GM23338 (cell line): ENCODE measurements around the gene LRRC2. TPM values are rescaled to one million over a fixed set of nuclear protein-coding genes. Genes with fewer than 3 reads are reported as not detected.

Experiments
- ATAC-seq: fragments of 200-7000 bp; cut with Tn5 transposase; 3 replicates; pipeline ENCODE4 v1.9.1; 2020
- DNase-seq: peaks from one replicate; pipeline ENCODE4 v3.0.0-alpha.2; 2015; ENCODE audit warnings: low spot score
- H2AFZ ChIP-seq: fragments of 200-600 bp; sonication (generic); 2 replicates; pipeline ENCODE4 v1.8.0; 2016; ENCODE audit warnings: antibody characterized with exemption, mild to moderate bottlenecking, moderate library complexity
- H3F3A ChIP-seq: fragments of 200-600 bp; sonication (generic); replicated peaks from 2 replicates; pipeline ENCODE4 v1.8.0; 2017; ENCODE audit warnings: antibody characterized with exemption, mixed run types, low read depth
- H3K27ac ChIP-seq: fragments of 200-600 bp; sonication (generic); 2 replicates; pipeline ENCODE4 v1.6.1; 2016; ENCODE audit warnings: low read depth
- H3K27me3 ChIP-seq: fragments of 200-600 bp; sonication (generic); 2 replicates; pipeline ENCODE4 v1.8.0; 2016; ENCODE audit warnings: mild to moderate bottlenecking, mixed run types, moderate library complexity; ENCODE audit not compliant: insufficient read depth
- H3K36me3 ChIP-seq: fragments of 200-600 bp; sonication (generic); 2 replicates; pipeline ENCODE4 v1.8.0; 2016; ENCODE audit warnings: mild to moderate bottlenecking; ENCODE audit not compliant: insufficient read depth
- H3K4me1 ChIP-seq: fragments of 200-600 bp; sonication (generic); 2 replicates; pipeline ENCODE4 v1.8.0; 2016; ENCODE audit warnings: mild to moderate bottlenecking, moderate library complexity; ENCODE audit not compliant: insufficient read depth
- H3K4me2 ChIP-seq: fragments of 200-600 bp; sonication (generic); 2 replicates; pipeline ENCODE4 v1.7.1; 2017; ENCODE audit warnings: mixed run types
- H3K4me3 ChIP-seq: fragments of 200-600 bp; sonication (generic); 2 replicates; pipeline ENCODE4 v1.6.1; 2016; ENCODE audit warnings: mixed run types
- H3K79me2 ChIP-seq: fragments of 200-600 bp; sonication (generic); replicated peaks from 2 replicates; pipeline ENCODE4 v1.8.0; 2017; ENCODE audit warnings: mild to moderate bottlenecking; ENCODE audit not compliant: insufficient read depth
- H3K9me2 ChIP-seq: fragments of 200-600 bp; sonication (generic); 2 replicates; pipeline ENCODE4 v1.8.0; 2017; ENCODE audit not compliant: insufficient read depth
- H4K20me1 ChIP-seq: fragments of 200-600 bp; sonication (generic); replicated peaks from 2 replicates; pipeline ENCODE4 v1.8.0; 2017; ENCODE audit warnings: mild to moderate bottlenecking; ENCODE audit not compliant: insufficient read depth
- H3K27ac Mint-ChIP-seq: 2 replicates; pipeline ENCODE4 v1.8.0; 2020; ENCODE audit warnings: inconsistent platforms, mild to moderate bottlenecking, moderate library complexity, mixed read lengths
- H3K27me3 Mint-ChIP-seq: 3 replicates; pipeline ENCODE4 v1.8.0; 2022; ENCODE audit warnings: low read depth, mild to moderate bottlenecking, moderate library complexity, mixed read lengths, inconsistent platforms; ENCODE audit not compliant: insufficient read depth, poor library complexity
- H3K36me3 Mint-ChIP-seq: 3 replicates; pipeline ENCODE4 v1.8.0; 2021; ENCODE audit warnings: low read depth, mild to moderate bottlenecking, inconsistent platforms, moderate library complexity, mixed read lengths
- H3K4me1 Mint-ChIP-seq: 3 replicates; pipeline ENCODE4 v1.8.0; 2020; ENCODE audit warnings: mild to moderate bottlenecking, inconsistent platforms, mixed read lengths
- H3K4me3 Mint-ChIP-seq: 3 replicates; pipeline ENCODE4 v1.8.0; 2021; ENCODE audit warnings: moderate library complexity, mild to moderate bottlenecking, inconsistent platforms, mixed read lengths
- H3K9me3 Mint-ChIP-seq: 3 replicates; pipeline ENCODE4 v1.8.0; 2020; ENCODE audit warnings: moderate library complexity, mild to moderate bottlenecking, inconsistent platforms, mixed read lengths
- JUNB ChIP-seq: IDR thresholded peaks from one replicate; pipeline ENCODE4 v1.6.1; 2016; ENCODE audit warnings: antibody characterized with exemption; ENCODE audit not compliant: unreplicated experiment
- POLR2AphosphoS5 ChIP-seq: IDR thresholded peaks from 2 replicates; pipeline ENCODE4 v1.6.1; 2016; ENCODE audit warnings: antibody characterized with exemption, low read depth
- ZNF114 ChIP-seq: fragments of 250-450 bp; sonication (Bioruptor Pico); IDR thresholded peaks from 2 replicates; pipeline ENCODE4 v1.5.0; 2020; ENCODE audit warnings: mild to moderate bottlenecking, moderate library complexity
- ZNF331 ChIP-seq: fragments of 250-450 bp; sonication (Bioruptor Pico); IDR thresholded peaks from 2 replicates; pipeline ENCODE4 v1.5.0; 2020; ENCODE audit warnings: low read depth, mild to moderate bottlenecking, moderate library complexity
- polyA plus RNA-seq: library from polyadenylated mRNA; unstranded; fragments of >200 nt; fragmentation: Nextera tagmentation; extraction: Ambion mirVana; gene quantifications from 2 replicates; pipeline ENCODE4 v1.2.1, GENCODE V29; 2016
- total RNA-seq: library from RNA; depleted of rRNA; stranded (reverse); fragments of >200 nt; shearing (Covaris generic); gene quantifications from 2 replicates; pipeline ENCODE4 v1.2.3, GENCODE V29; 2014
- TF ChIP-seq, protein P1 (sequence below): IDR thresholded peaks from 2 replicates; pipeline ENCODE4 v1.6.1; 2016; ENCODE audit warnings: antibody characterized with exemption
- TF ChIP-seq, protein P2 (sequence below): fragments of 250-450 bp; sonication (Bioruptor Pico); IDR thresholded peaks from 2 replicates; pipeline ENCODE4 v1.5.0; 2020; ENCODE audit warnings: mild to moderate bottlenecking, moderate library complexity
- TF ChIP-seq, protein P3 (sequence below), 2 experiments: fragments of 200-600 bp in 1 of 2; sonication (generic) in 1 of 2; conservative IDR thresholded peaks; 2 replicates each; pipeline versions ENCODE4 v1.5.1 to v1.6.1; 2016 to 2017; ENCODE audit warnings: antibody characterized with exemption in 2 of 2, low read depth in 2 of 2, mild to moderate bottlenecking in 2 of 2, moderate library complexity in 1 of 2

The LRRC2 gene
- total and polyA plus RNA-seq, 2 experiments from 2014 or later, result 6.5 to 7.1 TPM

- TF ChIP-seq, protein P1, sequence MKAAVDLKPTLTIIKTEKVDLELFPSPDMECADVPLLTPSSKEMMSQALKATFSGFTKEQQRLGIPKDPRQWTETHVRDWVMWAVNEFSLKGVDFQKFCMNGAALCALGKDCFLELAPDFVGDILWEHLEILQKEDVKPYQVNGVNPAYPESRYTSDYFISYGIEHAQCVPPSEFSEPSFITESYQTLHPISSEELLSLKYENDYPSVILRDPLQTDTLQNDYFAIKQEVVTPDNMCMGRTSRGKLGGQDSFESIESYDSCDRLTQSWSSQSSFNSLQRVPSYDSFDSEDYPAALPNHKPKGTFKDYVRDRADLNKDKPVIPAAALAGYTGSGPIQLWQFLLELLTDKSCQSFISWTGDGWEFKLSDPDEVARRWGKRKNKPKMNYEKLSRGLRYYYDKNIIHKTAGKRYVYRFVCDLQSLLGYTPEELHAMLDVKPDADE, result no peak
- TF ChIP-seq ZNF114 (CRISPR knock-in tag) (no peak), JUNB (no peak), POLR2AphosphoS5 (no peak)
- TF ChIP-seq, protein P2, sequence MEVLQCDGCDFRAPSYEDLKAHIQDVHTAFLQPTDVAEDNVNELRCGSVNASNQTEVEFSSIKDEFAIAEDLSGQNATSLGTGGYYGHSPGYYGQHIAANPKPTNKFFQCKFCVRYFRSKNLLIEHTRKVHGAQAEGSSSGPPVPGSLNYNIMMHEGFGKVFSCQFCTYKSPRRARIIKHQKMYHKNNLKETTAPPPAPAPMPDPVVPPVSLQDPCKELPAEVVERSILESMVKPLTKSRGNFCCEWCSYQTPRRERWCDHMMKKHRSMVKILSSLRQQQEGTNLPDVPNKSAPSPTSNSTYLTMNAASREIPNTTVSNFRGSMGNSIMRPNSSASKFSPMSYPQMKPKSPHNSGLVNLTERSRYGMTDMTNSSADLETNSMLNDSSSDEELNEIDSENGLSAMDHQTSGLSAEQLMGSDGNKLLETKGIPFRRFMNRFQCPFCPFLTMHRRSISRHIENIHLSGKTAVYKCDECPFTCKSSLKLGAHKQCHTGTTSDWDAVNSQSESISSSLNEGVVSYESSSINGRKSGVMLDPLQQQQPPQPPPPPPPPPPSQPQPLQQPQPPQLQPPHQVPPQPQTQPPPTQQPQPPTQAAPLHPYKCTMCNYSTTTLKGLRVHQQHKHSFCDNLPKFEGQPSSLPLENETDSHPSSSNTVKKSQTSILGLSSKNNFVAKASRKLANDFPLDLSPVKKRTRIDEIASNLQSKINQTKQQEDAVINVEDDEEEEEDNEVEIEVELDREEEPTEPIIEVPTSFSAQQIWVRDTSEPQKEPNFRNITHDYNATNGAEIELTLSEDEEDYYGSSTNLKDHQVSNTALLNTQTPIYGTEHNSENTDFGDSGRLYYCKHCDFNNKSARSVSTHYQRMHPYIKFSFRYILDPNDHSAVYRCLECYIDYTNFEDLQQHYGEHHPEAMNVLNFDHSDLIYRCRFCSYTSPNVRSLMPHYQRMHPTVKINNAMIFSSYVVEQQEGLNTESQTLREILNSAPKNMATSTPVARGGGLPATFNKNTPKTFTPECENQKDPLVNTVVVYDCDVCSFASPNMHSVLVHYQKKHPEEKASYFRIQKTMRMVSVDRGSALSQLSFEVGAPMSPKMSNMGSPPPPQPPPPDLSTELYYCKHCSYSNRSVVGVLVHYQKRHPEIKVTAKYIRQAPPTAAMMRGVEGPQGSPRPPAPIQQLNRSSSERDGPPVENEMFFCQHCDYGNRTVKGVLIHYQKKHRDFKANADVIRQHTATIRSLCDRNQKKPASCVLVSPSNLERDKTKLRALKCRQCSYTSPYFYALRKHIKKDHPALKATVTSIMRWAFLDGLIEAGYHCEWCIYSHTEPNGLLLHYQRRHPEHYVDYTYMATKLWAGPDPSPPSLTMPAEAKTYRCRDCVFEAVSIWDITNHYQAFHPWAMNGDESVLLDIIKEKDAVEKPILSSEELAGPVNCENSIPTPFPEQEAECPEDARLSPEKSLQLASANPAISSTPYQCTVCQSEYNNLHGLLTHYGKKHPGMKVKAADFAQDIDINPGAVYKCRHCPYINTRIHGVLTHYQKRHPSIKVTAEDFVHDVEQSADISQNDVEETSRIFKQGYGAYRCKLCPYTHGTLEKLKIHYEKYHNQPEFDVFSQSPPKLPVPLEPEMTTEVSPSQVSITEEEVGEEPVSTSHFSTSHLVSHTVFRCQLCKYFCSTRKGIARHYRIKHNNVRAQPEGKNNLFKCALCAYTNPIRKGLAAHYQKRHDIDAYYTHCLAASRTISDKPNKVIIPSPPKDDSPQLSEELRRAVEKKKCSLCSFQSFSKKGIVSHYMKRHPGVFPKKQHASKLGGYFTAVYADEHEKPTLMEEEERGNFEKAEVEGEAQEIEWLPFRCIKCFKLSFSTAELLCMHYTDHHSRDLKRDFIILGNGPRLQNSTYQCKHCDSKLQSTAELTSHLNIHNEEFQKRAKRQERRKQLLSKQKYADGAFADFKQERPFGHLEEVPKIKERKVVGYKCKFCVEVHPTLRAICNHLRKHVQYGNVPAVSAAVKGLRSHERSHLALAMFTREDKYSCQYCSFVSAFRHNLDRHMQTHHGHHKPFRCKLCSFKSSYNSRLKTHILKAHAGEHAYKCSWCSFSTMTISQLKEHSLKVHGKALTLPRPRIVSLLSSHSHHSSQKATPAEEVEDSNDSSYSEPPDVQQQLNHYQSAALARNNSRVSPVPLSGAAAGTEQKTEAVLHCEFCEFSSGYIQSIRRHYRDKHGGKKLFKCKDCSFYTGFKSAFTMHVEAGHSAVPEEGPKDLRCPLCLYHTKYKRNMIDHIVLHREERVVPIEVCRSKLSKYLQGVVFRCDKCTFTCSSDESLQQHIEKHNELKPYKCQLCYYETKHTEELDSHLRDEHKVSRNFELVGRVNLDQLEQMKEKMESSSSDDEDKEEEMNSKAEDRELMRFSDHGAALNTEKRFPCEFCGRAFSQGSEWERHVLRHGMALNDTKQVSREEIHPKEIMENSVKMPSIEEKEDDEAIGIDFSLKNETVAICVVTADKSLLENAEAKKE (CRISPR knock-in tag), result no peak
- no peak for DNase-seq
- no peaks in the 10 kb centered on the region for H3K79me2 ChIP-seq
- H3K27ac ChIP-seq, result no peak overlapping the region
- no peaks in the 10 kb centered on the region for H3K9me2 ChIP-seq
- H3K4me3 Mint-ChIP-seq, result no peak overlapping the region
- H3F3A ChIP-seq, result peaks cover 5% of the 10 kb centered on the region; the same call in 1 of the 2 replicates
- H3K4me1 ChIP-seq, result no peaks in the 10 kb centered on the region
- 0 out of 3 replicates have a peak, but pooled peaks cover 3% of the 10 kb centered on the region for H3K9me3 Mint-ChIP-seq
- H2AFZ ChIP-seq, result no peak overlapping the region
- H4K20me1 ChIP-seq, result no peaks in the 10 kb centered on the region
- H3K4me1 Mint-ChIP-seq, result peaks cover 5% of the 10 kb centered on the region
- no peaks in the 10 kb centered on the region for H3K36me3 Mint-ChIP-seq
- peaks cover 3% of the 10 kb centered on the region for H3K27me3 Mint-ChIP-seq
- no peaks in the 10 kb centered on the region for H3K27me3 ChIP-seq
- no peaks in the 10 kb centered on the region for H3K36me3 ChIP-seq
- H3K27ac Mint-ChIP-seq, result no peak overlapping the region
- H3K4me2 ChIP-seq, result no peak overlapping the region
- no peak for ATAC-seq
- H3K4me3 ChIP-seq, result no peak overlapping the region
Observed at GRCh38 chr3:46484388-46484787, 81.7 kb downstream of the LRRC2 start.

DNA sequence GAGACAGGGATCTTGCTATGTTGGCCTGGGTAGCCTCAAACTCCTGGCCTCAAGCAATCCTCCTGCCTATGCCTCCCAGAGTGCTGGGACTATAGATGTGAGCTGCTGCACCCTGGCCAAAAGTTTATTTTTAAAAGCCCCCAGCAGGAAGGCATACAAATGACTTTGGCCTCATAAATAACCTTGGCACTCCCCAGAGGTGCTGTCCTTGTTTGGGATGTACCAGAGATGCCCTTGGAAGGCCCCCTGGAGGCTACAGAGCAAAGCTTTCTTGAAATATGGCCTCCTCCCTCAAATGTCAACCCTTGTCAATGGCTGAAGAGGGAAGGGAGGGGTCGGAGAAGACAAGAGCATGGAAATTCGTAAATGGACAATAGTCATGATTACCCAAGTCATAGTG lies 82.3 kb downstream of the LRRC2 start:
- Histone ChIP-seq H3K4me3 (no peak overlapping the region), H3F3A (no peaks in the 10 kb centered on the region), H3K27ac (no peak overlapping the region), H3K4me2 (no peak overlapping the region), H3K4me1 (no peaks in the 10 kb centered on the region), H3K27me3 (no peaks in the 10 kb centered on the region), H2AFZ (no peak overlapping the region), H3K79me2 (no peaks in the 10 kb centered on the region), H4K20me1 (no peaks in the 10 kb centered on the region), H3K36me3 (no peaks in the 10 kb centered on the region), H3K9me2 (no peaks in the 10 kb centered on the region)
- TF ChIP-seq, protein P3, sequence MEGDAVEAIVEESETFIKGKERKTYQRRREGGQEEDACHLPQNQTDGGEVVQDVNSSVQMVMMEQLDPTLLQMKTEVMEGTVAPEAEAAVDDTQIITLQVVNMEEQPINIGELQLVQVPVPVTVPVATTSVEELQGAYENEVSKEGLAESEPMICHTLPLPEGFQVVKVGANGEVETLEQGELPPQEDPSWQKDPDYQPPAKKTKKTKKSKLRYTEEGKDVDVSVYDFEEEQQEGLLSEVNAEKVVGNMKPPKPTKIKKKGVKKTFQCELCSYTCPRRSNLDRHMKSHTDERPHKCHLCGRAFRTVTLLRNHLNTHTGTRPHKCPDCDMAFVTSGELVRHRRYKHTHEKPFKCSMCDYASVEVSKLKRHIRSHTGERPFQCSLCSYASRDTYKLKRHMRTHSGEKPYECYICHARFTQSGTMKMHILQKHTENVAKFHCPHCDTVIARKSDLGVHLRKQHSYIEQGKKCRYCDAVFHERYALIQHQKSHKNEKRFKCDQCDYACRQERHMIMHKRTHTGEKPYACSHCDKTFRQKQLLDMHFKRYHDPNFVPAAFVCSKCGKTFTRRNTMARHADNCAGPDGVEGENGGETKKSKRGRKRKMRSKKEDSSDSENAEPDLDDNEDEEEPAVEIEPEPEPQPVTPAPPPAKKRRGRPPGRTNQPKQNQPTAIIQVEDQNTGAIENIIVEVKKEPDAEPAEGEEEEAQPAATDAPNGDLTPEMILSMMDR (conservative IDR thresholded peaks at IDR 0.05; ENCODE audit: low read depth in 2 of 2), result 0 out of 4 replicates have a peak, but pooled peaks of 1 of the 2 experiments have one; percentile 7
- TF ChIP-seq ZNF331, result no peak
- no peak for TF ChIP-seq ZNF114 (CRISPR knock-in tag)
- TF ChIP-seq POLR2AphosphoS5, result no peak
- H3K9me3 Mint-ChIP-seq, result 0 out of 3 replicates have a peak, but pooled peaks cover 3% of the 10 kb centered on the region
- no peak overlapping the region for H3K4me3 Mint-ChIP-seq
- ATAC-seq, result no peak
- H3K36me3 Mint-ChIP-seq, result no peaks in the 10 kb centered on the region
- H3K27ac Mint-ChIP-seq, result no peak overlapping the region
- peaks cover under 1% of the 10 kb centered on the region; the same call in 2 of the 3 replicates for H3K4me1 Mint-ChIP-seq
- DNase-seq, result no peak
- peaks cover 3% of the 10 kb centered on the region for H3K27me3 Mint-ChIP-seq
